ENCODE data around the gene MAP3K7CL.

MAP3K7CL gene

DNA sequence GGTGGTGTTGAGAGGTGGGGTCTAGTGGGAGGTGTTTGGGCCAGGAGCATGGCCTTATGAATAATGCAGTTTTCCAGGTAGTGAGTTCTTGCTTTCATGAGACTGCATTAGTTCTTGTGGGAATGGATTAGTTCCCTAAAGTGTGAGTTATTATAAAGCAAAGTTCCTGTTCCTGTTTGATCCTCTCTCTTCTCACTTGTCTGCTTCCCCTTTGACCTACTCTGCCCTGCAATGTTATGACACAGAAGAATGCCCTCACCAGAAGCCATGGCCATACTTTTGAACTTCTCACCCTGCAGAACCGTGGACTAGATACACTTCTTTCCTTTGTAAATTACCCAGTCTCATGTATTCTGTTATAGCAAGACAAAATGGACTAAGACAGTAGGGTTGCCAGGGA, 53.6 kb downstream of the MAP3K7CL start:
- Histone ChIP-seq H3K36me3 (replicated peaks) (no peaks in the 10 kb centered on the region), H3K27me3 (ENCODE audit: low read depth) (peaks cover 4% of the 10 kb centered on the region; the same call in 1 of the 2 replicates), H3K4me3 (no peak overlapping the region), H3K9me3 (no peaks in the 10 kb centered on the region), H3K4me1 (no peaks in the 10 kb centered on the region)
- no peak for DNase-seq (ENCODE audit: low spot score in 2 of 2)
- in situ Hi-C loops (cut with MboI; ENCODE audit: low sequenced_read_pairs): no loop called here

DNA sequence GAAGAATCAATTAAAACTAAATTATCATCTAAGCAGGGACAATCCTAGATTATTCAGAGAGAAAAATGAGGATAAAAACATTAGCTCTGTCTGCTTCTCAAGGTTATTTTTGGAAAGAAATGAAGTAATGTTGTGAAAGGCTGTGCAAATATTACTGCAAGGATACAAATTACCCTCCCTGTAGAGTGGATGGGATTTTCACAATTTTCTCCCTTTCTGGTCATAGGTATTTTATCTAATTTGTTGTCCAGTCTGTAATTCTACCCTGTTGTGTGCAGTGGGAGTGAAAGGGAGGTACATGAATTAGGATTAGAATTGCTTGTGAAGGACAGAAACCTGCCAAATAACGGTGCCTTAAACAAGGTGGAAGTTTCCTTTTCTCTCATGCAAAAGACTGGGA, 54.7 kb downstream of the MAP3K7CL start:
- Histone ChIP-seq H3K36me3 (replicated peaks) (no peaks in the 10 kb centered on the region), H3K9me3 (no peaks in the 10 kb centered on the region), H3K4me1 (no peaks in the 10 kb centered on the region), H3K27me3 (ENCODE audit: low read depth) (peaks cover 4% of the 10 kb centered on the region; the same call in 1 of the 2 replicates), H3K4me3 (no peak overlapping the region)
- DNase-seq (ENCODE audit: low spot score in 2 of 2): no peak
- in situ Hi-C loops (cut with MboI; ENCODE audit: low sequenced_read_pairs): no loop called here

DNA sequence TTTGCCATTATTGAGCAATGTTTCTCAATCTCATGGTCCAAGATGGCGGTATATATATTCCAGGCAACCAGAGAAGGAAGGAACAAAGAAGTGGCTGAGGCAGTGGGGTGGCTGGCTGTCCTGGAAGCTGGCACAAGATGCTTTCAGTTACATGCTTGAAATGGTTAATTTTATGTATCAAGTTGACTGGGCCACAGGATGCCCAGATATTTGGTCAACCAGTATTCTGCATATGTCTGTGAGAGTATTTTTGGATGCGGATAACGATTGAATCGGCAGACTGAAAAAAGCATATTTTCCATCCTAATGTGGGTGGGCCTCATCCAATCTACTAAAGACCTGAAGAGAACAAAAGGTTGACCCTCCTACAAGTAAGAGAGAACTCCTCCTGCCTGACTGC, 55.2 kb downstream of the MAP3K7CL start:
- no peak for DNase-seq (ENCODE audit: low spot score in 2 of 2)
- in situ Hi-C loops (cut with MboI; ENCODE audit: low sequenced_read_pairs): no loop called here
- Histone ChIP-seq H3K4me3 (no peak overlapping the region), H3K4me1 (no peaks in the 10 kb centered on the region), H3K36me3 (replicated peaks) (no peaks in the 10 kb centered on the region), H3K27me3 (ENCODE audit: low read depth) (peaks cover 4% of the 10 kb centered on the region; the same call in 1 of the 2 replicates), H3K9me3 (no peaks in the 10 kb centered on the region)

DNA sequence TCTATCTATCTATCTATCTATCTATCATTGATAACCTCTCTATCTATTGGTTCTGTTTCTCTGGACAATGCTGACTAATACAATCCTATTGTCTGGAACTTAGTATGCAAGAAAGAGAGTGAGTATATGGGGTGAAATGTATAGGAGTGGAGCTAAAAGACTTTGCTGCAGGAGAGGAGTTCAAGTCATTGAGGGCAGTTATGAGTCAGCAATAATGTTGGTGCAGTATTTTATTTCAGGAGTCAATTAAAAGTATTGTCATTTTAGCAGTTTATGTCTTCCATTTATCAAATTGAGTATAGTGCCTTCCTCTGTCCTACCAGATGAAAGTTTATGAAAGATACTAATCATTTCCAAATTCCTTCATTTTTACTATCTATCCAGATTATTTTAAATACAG, 55.8 kb downstream of the MAP3K7CL start:
- peaks cover 4% of the 10 kb centered on the region; the same call in 1 of the 2 replicates for H3K27me3 ChIP-seq (ENCODE audit: low read depth)
- no peaks in the 10 kb centered on the region for H3K36me3 ChIP-seq (replicated peaks)
- DNase-seq (ENCODE audit: low spot score in 2 of 2): no peak
- no peak overlapping the region for H3K4me3 ChIP-seq
- in situ Hi-C loops (cut with MboI; ENCODE audit: low sequenced_read_pairs): no loop called here
- H3K9me3 ChIP-seq: no peaks in the 10 kb centered on the region
- no peaks in the 10 kb centered on the region for H3K4me1 ChIP-seq

DNA sequence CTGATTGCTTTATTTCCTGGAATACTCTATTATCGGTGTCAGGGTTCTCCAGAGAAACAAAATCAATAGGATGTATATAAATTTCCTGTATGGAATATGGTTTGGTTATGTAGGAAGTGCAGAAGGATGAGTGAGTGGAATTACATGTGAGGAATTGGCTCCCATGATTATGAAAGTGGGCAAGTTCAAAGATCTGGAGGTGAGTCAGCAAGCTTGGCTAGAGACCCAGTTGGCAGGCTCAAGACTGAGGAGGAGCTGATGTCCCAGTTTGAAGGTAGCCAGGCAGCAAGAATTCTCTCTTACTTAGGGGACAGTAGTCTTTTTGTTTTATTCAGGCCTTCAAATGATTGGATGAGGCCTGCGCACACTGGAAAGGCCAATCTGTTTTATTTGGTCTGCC, 57.5 kb downstream of the MAP3K7CL start:
- DNase-seq (ENCODE audit: low spot score in 2 of 2): no peak
- Histone ChIP-seq H3K36me3 (replicated peaks) (no peaks in the 10 kb centered on the region), H3K4me3 (no peak overlapping the region), H3K4me1 (no peaks in the 10 kb centered on the region), H3K27me3 (ENCODE audit: low read depth) (peaks cover 4% of the 10 kb centered on the region; the same call in 1 of the 2 replicates), H3K9me3 (no peaks in the 10 kb centered on the region)
- in situ Hi-C loops (cut with MboI; ENCODE audit: low sequenced_read_pairs): no loop called here

DNA sequence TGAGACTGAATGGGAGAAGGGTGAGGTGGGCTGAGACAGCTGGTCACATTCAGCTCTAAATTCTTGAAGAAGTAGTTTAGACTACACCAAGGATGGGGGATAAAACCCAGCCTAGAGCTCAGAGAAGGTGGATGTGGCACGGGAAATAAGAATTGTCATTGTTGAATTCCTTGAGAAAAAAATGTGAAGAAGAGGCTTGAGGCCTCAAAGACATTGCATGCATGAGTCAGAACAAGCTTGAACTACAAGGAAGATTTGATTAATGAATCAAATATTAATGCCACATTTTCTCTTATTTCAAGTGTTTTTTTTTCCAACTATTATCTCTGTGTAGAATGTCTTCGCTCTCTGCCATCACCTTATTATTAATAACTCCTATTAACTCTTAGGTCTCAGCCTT, 58.9 kb downstream of the MAP3K7CL start:
- no peak for DNase-seq (ENCODE audit: low spot score in 2 of 2)
- H3K36me3 ChIP-seq (replicated peaks): no peaks in the 10 kb centered on the region
- H3K9me3 ChIP-seq: no peaks in the 10 kb centered on the region
- in situ Hi-C loops (cut with MboI; ENCODE audit: low sequenced_read_pairs): no loop called here
- 0 out of 2 replicates have a peak, but pooled peaks cover 2% of the 10 kb centered on the region for H3K4me1 ChIP-seq
- H3K4me3 ChIP-seq: no peak overlapping the region
- H3K27me3 ChIP-seq (ENCODE audit: low read depth): 0 out of 2 replicates have a peak, but pooled peaks cover 4% of the 10 kb centered on the region

DNA sequence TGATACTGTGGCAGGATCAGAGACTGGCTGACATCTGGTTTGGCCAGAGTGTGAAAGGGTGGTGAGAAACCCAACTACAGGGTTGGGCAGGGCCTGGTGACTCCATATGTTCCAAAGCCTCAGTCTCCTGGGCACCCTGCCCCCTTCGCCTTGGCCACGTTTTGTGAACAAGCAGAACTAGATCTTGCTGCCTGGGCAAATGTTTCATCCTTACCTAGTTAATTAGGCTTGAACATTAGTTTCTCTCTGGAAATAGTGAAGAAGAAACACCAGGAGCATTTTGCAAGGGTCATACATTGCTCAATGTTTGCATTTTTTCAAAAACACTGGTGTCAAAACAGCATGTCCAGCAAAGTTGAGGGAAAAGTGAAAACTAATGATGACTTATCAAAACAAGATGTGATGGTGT, 60.5 kb downstream of the MAP3K7CL start:
- in situ Hi-C loops (cut with MboI; ENCODE audit: low sequenced_read_pairs): no loop called here

DNA sequence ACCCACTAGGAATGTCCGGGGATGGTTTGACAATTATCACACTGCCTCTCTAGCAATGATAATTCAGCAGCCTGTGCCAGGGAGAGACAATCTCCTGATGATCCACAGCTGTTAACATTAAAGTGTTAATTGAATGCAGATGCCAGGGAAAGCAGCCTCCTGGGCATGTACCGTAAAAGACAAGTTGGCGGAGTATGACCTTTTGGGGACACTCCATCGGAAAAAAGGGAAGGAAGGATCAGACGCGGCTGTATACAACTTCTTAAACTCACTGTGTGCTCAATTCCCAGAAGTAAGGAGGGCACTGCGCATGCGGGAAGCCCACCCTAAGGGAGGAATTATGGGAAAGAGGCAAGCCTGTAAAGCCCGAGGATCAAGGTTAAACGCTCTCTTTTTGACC, 62.6 kb downstream of the MAP3K7CL start:
- H3K9me3 ChIP-seq: no peaks in the 10 kb centered on the region
- no peak overlapping the region for H3K4me3 ChIP-seq
- no peak for DNase-seq (ENCODE audit: low spot score in 2 of 2)
- H3K27me3 ChIP-seq (ENCODE audit: low read depth): no peaks in the 10 kb centered on the region
- H3K36me3 ChIP-seq (replicated peaks): no peaks in the 10 kb centered on the region
- in situ Hi-C loops (cut with MboI; ENCODE audit: low sequenced_read_pairs): no loop called here
- peaks cover 12% of the 10 kb centered on the region for H3K4me1 ChIP-seq

More for the DNA sequence above, 60.5 kb downstream of the MAP3K7CL start:
- DNase-seq (ENCODE audit: low spot score in 2 of 2): no peak
- Histone ChIP-seq H3K27me3 (ENCODE audit: low read depth) (0 out of 2 replicates have a peak, but pooled peaks cover 4% of the 10 kb centered on the region), H3K4me3 (no peak overlapping the region), H3K9me3 (no peaks in the 10 kb centered on the region), H3K4me1 (peaks cover 12% of the 10 kb centered on the region), H3K36me3 (replicated peaks) (no peaks in the 10 kb centered on the region)

DNA sequence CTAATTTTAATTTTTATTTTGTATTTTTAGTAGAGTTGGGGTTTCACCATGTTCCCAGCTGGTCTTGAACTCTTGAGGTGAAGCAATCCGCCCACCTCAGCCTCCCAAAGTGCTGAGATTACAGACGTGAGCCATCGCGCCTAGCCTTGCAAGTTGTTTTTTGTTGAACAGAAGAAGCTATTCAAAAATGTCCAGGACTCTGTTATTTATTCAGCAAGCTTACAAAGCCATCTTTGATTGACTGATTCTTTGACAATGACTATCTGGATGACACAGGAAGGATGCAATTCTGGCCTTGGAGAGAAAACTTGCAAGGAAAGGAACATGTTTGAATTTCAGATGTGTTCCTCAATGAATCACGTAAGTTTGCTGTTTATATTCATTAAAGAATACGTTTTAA, 63.5 kb downstream of the MAP3K7CL start:
- Histone ChIP-seq H3K9me3 (no peaks in the 10 kb centered on the region), H3K4me1 (peaks cover 12% of the 10 kb centered on the region), H3K4me3 (no peak overlapping the region), H3K36me3 (replicated peaks) (no peaks in the 10 kb centered on the region), H3K27me3 (ENCODE audit: low read depth) (no peaks in the 10 kb centered on the region)
- in situ Hi-C loops (cut with MboI; ENCODE audit: low sequenced_read_pairs): no loop called here
- DNase-seq (ENCODE audit: low spot score in 2 of 2): peak; percentile 4 to 14

DNA sequence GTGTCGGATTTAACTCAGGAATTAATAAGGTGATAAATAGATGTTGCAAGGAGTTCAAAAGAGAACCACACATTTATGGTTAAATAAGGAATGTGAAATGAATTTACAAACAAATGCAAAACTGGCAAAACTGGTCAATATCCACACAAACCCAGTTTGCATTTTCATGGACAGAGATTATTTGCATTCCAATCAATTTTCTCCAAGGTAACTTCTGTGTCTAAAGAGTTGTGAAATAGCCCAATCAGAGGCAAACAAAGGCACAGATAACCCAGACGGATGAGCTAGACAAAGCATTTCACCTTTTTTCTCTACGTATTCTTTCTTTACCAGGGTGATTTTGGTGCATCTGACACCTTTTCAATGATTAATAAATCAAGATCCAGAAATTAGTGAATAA, 63.9 kb downstream of the MAP3K7CL start:
- DNase-seq (ENCODE audit: low spot score in 2 of 2): peak in 1 of 2 experiments; percentile 33
- no peaks in the 10 kb centered on the region for H3K27me3 ChIP-seq (ENCODE audit: low read depth)
- H3K4me3 ChIP-seq: no peak overlapping the region
- no peaks in the 10 kb centered on the region for H3K9me3 ChIP-seq
- H3K36me3 ChIP-seq (replicated peaks): no peaks in the 10 kb centered on the region
- in situ Hi-C loops (cut with MboI; ENCODE audit: low sequenced_read_pairs): no loop called here
- H3K4me1 ChIP-seq: peaks cover 12% of the 10 kb centered on the region

DNA sequence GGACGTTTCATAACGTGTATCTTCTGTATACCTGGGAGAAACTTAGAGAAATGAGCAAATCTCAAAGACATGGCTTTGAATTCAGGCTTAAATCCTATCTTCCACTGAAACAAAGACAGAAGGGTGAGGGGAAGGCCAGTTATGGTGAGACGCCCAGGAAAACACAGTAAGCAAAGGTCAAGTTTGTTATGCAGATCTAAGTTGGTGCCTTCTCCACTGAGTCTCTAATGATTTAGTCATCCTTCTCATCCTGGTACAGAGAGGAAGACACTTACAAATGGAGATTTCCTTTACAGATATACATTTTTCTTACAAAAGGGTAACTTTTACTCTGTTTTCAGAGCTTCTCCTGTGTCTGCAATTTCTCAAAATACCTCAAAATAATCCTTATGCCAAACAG, 64.4 kb downstream of the MAP3K7CL start:
- H3K36me3 ChIP-seq (replicated peaks): no peaks in the 10 kb centered on the region
- H3K4me1 ChIP-seq: peaks cover 12% of the 10 kb centered on the region
- in situ Hi-C loops (cut with MboI; ENCODE audit: low sequenced_read_pairs): no loop called here
- H3K4me3 ChIP-seq: no peak overlapping the region
- DNase-seq (ENCODE audit: low spot score in 2 of 2): peak in 1 of 2 experiments; percentile 3
- no peaks in the 10 kb centered on the region for H3K9me3 ChIP-seq
- H3K27me3 ChIP-seq (ENCODE audit: low read depth): no peaks in the 10 kb centered on the region

DNA sequence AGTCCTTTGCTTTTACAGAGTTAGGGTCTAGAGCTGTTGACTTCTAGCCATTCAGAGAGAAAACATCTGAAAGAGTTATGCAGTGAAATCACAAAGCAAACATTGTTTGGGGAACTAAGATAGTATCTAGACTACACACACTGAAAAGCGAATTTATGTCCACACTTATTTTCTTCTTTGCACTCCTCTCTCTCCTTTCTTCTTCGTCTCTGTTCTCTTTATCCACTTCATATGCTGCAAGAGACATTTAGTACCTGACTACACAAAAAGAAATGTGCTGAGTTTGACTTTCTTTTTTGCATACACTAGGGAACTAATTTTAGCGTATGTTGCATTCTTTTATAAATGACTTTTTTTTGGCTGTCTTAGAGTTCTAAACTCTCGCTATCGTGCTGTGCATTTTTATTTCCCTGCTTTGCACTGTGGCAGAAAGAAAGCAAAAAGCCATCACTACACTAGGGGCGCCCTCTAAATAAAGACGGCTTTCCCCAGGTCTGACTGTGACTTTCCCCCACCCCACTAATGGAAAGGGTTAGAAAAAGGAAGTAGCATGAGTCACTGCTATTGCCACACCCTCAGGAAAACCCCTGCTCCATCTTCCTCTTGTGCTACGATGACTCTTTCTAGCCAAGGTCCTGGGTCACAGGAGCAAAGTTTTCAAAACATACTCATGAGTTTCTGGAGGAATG, 65.7 kb downstream of the MAP3K7CL start:
- Histone ChIP-seq H3K4me3 (no peak overlapping the region), H3K4me1 (peaks cover 12% of the 10 kb centered on the region), H3K9me3 (no peaks in the 10 kb centered on the region), H3K27me3 (ENCODE audit: low read depth) (no peaks in the 10 kb centered on the region), H3K36me3 (replicated peaks) (no peaks in the 10 kb centered on the region)
- in situ Hi-C loops (cut with MboI; ENCODE audit: low sequenced_read_pairs): no loop called here
- DNase-seq (ENCODE audit: low spot score in 2 of 2): peak in 1 of 2 experiments; percentile 18

DNA sequence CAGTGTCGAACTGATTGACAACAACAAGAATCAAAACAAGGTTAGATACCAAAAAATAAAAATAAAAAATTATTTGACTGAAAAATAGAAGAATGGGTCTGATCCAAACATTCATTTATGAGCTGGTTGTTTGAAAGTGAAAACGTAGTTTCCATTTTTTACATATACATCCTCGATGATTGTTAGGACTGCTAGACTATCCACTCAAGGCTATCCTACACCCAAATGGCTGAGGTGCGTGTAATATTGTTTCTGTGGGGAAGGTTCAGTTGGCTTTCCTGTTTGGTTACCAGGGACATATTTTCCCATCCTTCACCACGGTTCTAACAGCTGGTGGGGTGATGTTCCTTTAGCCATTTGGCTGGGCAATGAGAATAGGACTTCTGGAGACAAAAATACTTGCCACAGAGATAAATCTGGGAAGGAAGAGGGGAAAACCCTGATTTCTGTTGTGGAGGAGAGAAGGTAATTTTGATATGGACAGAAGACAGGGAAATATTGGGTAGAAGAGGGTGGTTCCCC, 66.3 kb downstream of the MAP3K7CL start:
- H3K27me3 ChIP-seq (ENCODE audit: low read depth): no peaks in the 10 kb centered on the region
- no peaks in the 10 kb centered on the region for H3K36me3 ChIP-seq (replicated peaks)
- DNase-seq (ENCODE audit: low spot score in 2 of 2): no peak
- H3K4me3 ChIP-seq: no peak overlapping the region
- H3K9me3 ChIP-seq: no peaks in the 10 kb centered on the region
- in situ Hi-C loops (cut with MboI; ENCODE audit: low sequenced_read_pairs): no loop called here
- peaks cover 12% of the 10 kb centered on the region for H3K4me1 ChIP-seq

DNA sequence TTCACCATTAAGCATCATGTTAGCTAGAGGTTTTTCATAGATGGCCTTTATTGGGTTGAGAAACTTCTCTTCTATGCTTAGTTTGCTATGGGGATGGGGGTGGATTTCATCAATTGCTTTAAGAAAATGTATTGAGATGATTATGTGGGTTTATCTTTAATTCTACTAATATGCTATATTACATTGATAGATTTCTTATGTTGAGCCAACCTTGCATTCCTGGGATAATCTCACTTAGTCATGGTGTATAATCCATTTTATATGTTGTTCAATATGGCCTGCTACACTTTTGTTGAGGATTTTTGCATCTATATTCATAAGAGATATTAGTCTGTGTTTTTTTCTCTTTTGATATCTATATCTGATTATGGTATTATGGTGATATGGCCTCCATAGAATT, 70.7 kb downstream of the MAP3K7CL start:
- H3K9me3 ChIP-seq: no peaks in the 10 kb centered on the region; the same call in 1 of the 2 replicates

More for the DNA sequence above, 70.7 kb downstream of the MAP3K7CL start:
- no peaks in the 10 kb centered on the region for H3K27me3 ChIP-seq (ENCODE audit: low read depth)
- no peak for DNase-seq (ENCODE audit: low spot score in 2 of 2)
- in situ Hi-C loops (cut with MboI; ENCODE audit: low sequenced_read_pairs): no loop called here
- H3K4me1 ChIP-seq: no peaks in the 10 kb centered on the region; the same call in 1 of the 2 replicates
- no peaks in the 10 kb centered on the region for H3K36me3 ChIP-seq (replicated peaks)
- H3K4me3 ChIP-seq: no peak overlapping the region
